Lower leg skin (tissue), 4 donors: ENCODE measurements around the gene VSIG10. TPM values are rescaled to one million over a fixed set of nuclear protein-coding genes. Genes with fewer than 3 reads are reported as not detected.

Experiments
- DNase-seq, 2 donors: peaks; one replicate each; pipeline ENCODE4 v3.0.0-alpha.2; 2019; ENCODE audit warnings: low spot score in 2 of 2
- H3K4me3 ChIP-seq: fragments of 200-600 bp; sonication (generic); 2 replicates; pipeline ENCODE4 v1.5.1; 2017; ENCODE audit warnings: mild to moderate bottlenecking, low read depth; ENCODE audit not compliant: poor library complexity, severe bottlenecking
- POLR2A ChIP-seq, 2 donors: fragments of 450-650 bp; IDR thresholded peaks; one replicate each; pipeline ENCODE4 v1.6.1; 2016 to 2017; ENCODE audit warnings: antibody characterized with exemption in 2 of 2, mild to moderate bottlenecking in 1 of 2, moderate library complexity in 1 of 2
- WGBS, 2 donors: methylation state at CpG; one replicate each; pipeline ENCODE4 v1.1.5; 2018; 5-methylcytosine and 5-hydroxymethylcytosine counted together
- intact Hi-C: fragments of 100-400 bp; cut with DNase I; formaldehyde crosslinking; loops from one replicate; pipeline ENCODE4 v1.15.0; 2023; ENCODE audit warnings: low total_unique reads
- total RNA-seq, 4 donors: library from RNA; depleted of rRNA; stranded (reverse); fragments of >200 nt; gene quantifications; one replicate each; pipeline ENCODE4 v1.1.0, GENCODE V29; 2016
- TF ChIP-seq, protein P1 (sequence below), 3 donors: fragments of 450-650 bp; IDR thresholded peaks; one replicate each; pipeline ENCODE4 v1.5.1; 2016; ENCODE audit warnings: antibody characterized with exemption in 3 of 3, mild to moderate bottlenecking in 3 of 3, moderate library complexity in 2 of 3

The VSIG10 gene
- total RNA-seq, 4 donors from 2014 or later: 17.1 to 40.1 (median 29.4) TPM

DNA sequence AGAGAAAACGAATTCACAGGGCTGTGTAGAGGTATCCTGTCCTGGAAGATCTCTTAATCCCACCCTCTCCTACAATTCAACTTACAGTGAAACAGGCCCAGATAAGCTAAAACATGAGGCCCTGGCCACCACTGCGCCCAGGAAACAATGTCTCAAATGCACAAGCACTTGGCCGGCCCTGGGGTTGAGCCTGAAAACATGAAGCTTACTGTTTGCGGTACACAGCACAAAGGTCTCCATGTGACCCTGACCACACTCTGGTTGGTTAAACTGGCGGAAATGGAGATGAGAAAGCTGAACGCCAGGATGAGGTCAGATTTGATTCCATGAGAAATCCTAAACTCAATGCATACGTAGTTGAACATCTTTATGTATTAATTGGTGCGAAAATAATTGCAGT is 59.2 kb downstream of the VSIG10 start:
- intact Hi-C loops: no loop called here
- 96 to 97% methylated on average over 8 of the region's 8 CpGs for WGBS, 2 donors
- no peak for DNase-seq
- no peak overlapping the region for H3K4me3 ChIP-seq
- TF ChIP-seq, protein P1, sequence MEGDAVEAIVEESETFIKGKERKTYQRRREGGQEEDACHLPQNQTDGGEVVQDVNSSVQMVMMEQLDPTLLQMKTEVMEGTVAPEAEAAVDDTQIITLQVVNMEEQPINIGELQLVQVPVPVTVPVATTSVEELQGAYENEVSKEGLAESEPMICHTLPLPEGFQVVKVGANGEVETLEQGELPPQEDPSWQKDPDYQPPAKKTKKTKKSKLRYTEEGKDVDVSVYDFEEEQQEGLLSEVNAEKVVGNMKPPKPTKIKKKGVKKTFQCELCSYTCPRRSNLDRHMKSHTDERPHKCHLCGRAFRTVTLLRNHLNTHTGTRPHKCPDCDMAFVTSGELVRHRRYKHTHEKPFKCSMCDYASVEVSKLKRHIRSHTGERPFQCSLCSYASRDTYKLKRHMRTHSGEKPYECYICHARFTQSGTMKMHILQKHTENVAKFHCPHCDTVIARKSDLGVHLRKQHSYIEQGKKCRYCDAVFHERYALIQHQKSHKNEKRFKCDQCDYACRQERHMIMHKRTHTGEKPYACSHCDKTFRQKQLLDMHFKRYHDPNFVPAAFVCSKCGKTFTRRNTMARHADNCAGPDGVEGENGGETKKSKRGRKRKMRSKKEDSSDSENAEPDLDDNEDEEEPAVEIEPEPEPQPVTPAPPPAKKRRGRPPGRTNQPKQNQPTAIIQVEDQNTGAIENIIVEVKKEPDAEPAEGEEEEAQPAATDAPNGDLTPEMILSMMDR (IDR thresholded peaks at IDR 0.05): no peak
- no peak for TF ChIP-seq POLR2A (IDR thresholded peaks at IDR 0.05)

DNA sequence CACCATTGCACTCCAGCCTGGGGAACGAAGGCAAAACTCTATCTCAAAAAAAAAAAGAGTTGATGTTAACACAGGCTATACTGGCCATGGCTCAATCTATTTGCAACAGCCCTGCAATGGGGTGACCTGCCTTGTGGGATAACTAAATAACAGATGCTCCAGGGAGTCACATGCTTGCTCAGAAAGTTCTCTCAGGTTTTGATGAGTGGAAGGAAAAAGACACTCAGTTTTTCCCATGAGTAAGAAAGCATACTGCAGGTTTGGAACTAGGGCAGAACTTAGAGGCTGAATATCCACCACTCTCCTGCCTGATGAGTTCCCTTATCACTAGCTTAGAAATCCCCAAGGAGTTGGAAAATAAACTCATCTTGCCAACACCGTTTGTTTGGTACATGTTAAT is 59.7 kb downstream of the VSIG10 start:
- 78 to 83% methylated on average over 2 of the region's 2 CpGs for WGBS, 2 donors
- intact Hi-C loops: no loop called here
- no peak for DNase-seq
- TF ChIP-seq, protein P1 (IDR thresholded peaks at IDR 0.05): no peak
- no peak for TF ChIP-seq POLR2A (IDR thresholded peaks at IDR 0.05)
- H3K4me3 ChIP-seq: no peak overlapping the region

DNA sequence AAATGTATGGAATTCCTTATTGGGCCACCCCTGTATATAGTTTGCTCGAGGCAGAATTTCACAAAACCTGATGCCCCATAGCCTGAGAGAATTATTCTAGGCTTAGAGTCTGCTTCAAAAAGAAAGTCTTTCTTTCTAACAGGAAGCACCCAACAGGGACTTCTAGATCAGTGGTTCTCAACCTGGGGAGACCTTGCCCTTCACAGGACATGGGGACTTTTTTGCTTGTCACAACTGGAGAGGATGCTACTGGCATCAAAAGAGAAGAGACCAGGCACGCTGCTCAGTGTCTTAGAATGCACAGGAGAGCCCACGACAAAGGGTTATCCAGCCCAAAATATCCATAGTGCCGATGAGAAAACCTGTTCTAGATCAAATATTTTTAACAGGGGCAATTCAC is 61.7 kb downstream of the VSIG10 start:
- 94 to 96% methylated on average over 4 of the region's 4 CpGs for WGBS, 2 donors
- TF ChIP-seq, protein P1 (IDR thresholded peaks at IDR 0.05): no peak
- TF ChIP-seq POLR2A (IDR thresholded peaks at IDR 0.05): no peak
- H3K4me3 ChIP-seq: no peak overlapping the region
- DNase-seq: no peak
- intact Hi-C loops: no loop called here

DNA sequence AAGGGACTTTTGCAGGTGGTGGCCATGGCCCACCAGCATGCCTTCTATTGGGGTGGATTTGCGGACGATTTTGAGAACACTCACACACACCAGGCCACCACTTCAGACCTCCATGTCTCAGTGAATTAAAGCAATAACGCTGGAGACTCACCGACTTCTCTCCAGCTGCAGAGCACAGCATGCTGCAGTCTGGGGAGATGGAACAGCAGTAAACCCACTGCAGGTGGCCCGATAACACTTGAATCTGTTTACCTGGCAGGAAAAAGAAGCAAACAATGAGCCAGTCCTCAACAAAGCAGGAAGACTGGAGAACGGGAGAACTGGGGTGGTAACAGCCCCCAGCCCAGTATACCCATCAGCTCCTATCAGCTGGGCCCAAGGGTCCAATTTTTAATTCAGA is 65.7 kb downstream of the VSIG10 start:
- TF ChIP-seq POLR2A (IDR thresholded peaks at IDR 0.05): no peak
- TF ChIP-seq, protein P1 (IDR thresholded peaks at IDR 0.05): no peak
- intact Hi-C loops: no loop called here
- DNase-seq: no peak
- WGBS, 2 donors: 86 to 92% methylated on average over 6 of the region's 6 CpGs
- H3K4me3 ChIP-seq: no peak overlapping the region

DNA sequence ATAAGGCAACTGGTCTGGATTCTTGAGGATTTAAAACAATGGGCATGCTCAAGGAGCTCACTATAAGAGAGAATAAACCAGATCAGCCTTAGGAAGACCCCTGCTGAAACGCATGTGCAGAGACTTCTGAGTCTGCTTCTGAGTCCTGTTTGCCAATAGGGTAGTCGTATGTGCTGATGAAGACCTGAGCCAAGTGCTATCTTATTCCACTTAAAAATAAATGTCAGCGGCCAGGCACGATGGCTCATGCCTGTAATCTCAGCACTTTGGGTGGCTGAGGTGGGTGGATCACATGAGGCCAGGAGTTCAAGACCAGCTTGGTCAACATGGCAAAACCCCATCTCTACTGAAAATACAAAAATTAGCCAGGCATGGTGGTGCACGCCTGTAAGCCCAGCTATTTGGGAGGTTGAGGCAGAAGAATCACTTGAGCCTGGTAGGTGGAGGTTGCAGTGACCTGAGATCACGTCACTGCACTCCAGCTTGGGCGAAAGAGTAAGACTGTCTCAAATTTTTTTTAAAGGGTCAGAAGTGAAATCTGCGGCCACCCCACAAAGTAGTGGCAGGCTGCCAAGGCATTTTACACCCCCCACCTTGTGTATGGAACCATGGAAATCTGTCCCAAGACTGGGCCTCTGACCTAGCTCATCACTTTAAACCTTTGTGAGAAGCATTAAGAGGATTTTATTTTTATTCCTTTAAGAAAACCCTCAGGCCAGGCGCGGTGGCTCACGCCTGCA is 67.0 kb downstream of the VSIG10 start:
- WGBS, 2 donors: 92 to 93% methylated on average over 11 of the region's 11 CpGs
- intact Hi-C loops: no loop called here
- TF ChIP-seq POLR2A (IDR thresholded peaks at IDR 0.05): no peak
- TF ChIP-seq, protein P1 (IDR thresholded peaks at IDR 0.05): no peak
- no peak for DNase-seq
- H3K4me3 ChIP-seq: no peak overlapping the region
